HEK293T (cell line): ENCODE measurements around the gene DRAM1.

ENCODE experiments used
- ARNT ChIP-seq: fragments of 450-650 bp; IDR thresholded peaks from 2 replicates; pipeline ENCODE4 v1.6.1; 2017; ENCODE audit warnings: mild to moderate bottlenecking
- BHLHE40 ChIP-seq: fragments of 450-650 bp; IDR thresholded peaks from 2 replicates; pipeline ENCODE4 v1.6.1; 2016; ENCODE audit warnings: mild to moderate bottlenecking, moderate library complexity, borderline replicate concordance
- FOXA1 ChIP-seq: fragments of 450-650 bp; IDR thresholded peaks from 2 replicates; pipeline ENCODE4 v1.6.1; 2016; ENCODE audit warnings: mild to moderate bottlenecking
- LEF1 ChIP-seq: fragments of 450-650 bp; IDR thresholded peaks from 2 replicates; pipeline ENCODE4 v1.6.1; 2017; ENCODE audit warnings: mild to moderate bottlenecking, borderline replicate concordance
- NFRKB ChIP-seq: fragments of 450-650 bp; IDR thresholded peaks from 2 replicates; pipeline ENCODE4 v1.6.1; 2016; ENCODE audit warnings: mild to moderate bottlenecking, moderate library complexity
- SP1 ChIP-seq: fragments of 450-650 bp; IDR thresholded peaks from 2 replicates; pipeline ENCODE4 v1.6.1; 2017
- SUZ12 ChIP-seq: fragments of 450-650 bp; IDR thresholded peaks from 2 replicates; pipeline ENCODE4 v1.6.1; 2016; ENCODE audit warnings: mild to moderate bottlenecking

DNA sequence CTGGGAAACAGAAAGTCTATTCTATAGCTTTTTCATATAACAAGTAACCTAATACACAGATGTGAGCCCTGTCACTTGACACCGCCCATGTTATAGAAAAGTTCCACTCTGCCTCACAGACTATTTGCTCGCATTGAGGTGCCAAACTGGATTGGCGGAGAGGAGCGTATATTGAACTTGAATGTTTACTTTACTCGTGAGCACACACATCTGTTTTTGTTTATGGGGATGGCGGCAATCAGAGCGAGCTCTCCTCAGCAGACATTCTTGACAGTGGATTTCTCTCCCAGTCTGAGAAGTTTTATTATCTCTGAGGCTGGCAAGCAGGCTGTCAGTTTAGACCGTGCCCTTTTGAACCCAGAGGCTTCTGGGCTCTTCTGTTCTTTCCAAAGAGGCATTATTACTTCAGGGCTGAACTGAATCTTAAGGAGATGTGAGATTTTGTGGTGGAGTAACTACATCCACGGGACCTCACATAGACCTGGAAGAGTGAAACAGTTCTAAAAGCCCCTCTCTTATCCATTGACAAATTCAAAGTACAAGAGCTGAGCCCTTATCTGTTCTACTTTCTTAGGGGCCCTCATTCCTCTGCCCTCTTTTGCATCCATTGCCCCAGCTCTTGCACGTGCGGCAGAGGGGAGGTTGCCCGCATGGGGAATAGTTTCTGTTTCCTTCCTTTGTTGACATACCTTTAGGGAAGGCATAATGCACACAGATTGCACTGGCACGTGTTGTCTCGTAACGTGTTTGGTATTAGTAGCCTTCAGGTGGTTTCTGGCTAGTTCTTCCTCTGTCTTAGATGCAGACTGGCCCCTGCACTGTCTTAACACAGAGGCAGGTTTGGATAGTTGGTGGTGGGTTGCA is 68.2 kb downstream of the DRAM1 start:
- TF ChIP-seq ARNT (no peak), BHLHE40 (no peak), NFRKB (no peak), SUZ12 (no peak), SP1 (no peak), LEF1 (no peak), FOXA1 (no peak)
